B cell (primary cell): ENCODE data around the gene RTN4IP1.

Experiments used
- CTCF ChIP-seq: fragments of 200-600 bp; IDR thresholded peaks from one replicate; pipeline ENCODE4 v1.8.0; 2022; ENCODE audit warnings: antibody characterized with exemption, mild to moderate bottlenecking
- EZH2 ChIP-seq: IDR thresholded peaks from 2 replicates; pipeline ENCODE4 v1.6.1; 2012; ENCODE audit warnings: borderline replicate concordance, low read depth, mild to moderate bottlenecking, moderate library complexity, low read length; ENCODE audit not compliant: insufficient read depth, poor library complexity, severe bottlenecking

GRCh38 chr6:106572875-106573585 is 56.3 kb downstream of the RTN4IP1 start:
- no peak for TF ChIP-seq CTCF
- TF ChIP-seq EZH2 = no peak
